HG03571 (cell line): ENCODE measurements around the gene IFNA16.
"Not testable (repeated sequence)": the region's sequence is repeated elsewhere in the genome, so short reads cannot be mapped to it uniquely, and the experiment has no call there.

Experiments
- ATAC-seq: cut with Tn5 transposase; IDR thresholded peaks from one replicate; pipeline ENCODE4 v1.9.1; 2021; ENCODE audit not compliant: unreplicated experiment

IFNA16 gene

DNA sequence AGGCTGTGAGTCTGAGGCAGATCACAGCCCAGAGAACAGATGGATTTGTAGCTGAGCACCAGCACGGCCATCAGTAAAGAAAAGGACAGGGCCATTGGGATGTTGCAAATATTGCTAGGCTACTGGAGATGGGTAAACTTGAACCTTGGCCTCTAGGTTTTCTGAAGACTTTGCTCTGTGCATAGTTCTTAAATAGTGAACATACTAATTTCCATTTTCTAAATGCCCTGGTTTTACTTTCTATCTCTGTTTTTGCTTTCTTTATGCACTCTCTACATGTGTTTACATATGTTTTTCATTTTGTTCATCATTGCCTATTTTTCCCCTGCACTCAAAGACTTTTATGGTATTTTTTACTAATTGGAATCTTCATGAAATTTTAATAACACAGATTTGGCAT lies at the start of gene IFNA16:
Gene IFNA16 (minus strand): TSS at position 101 of the 400 bp plus-strand sequence. CDS start 6 bp downstream, at position 95.
- ATAC-seq = not testable (repeated sequence)

GRCh38 chr9:21265421-21266189 lies 48.5 kb upstream of the IFNA16 start:
- peak; percentile 35 for ATAC-seq

DNA sequence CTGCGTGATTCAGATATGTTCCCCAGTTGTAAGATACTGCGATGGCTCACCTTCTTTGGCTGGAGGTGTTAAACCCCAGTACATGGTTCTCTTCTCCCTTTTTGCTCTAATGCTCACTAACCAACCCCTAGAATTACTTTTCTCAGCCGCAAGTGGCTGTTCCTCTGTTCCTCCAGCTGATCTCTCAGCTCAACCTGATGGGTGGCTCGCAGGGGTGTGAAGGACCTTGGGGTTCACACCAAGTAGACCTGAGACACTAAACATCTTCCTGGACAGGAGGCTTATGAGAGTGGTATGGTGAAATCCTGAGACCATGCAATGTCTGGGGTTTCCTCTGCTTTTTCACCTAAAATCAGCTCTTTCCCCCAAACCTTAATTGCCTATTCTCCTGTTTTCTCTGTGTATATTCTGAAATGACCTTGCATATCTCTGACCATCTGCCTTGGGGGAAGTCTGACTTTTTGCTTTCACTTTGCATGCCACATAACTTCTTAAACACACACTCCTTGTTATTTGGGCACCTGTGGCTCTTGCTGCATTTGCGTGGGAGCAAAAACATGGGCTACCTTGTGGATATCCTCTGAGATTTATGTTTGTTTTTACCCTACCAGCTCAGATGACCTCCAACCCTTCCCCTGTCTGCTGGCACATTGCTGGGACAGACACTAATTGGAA lies 38.6 kb upstream of the IFNA16 start:
- no peak for ATAC-seq

GRCh38 chr9:21252721-21253547 lies 35.8 kb upstream of the IFNA16 start:
- peak; percentile 60 for ATAC-seq

DNA sequence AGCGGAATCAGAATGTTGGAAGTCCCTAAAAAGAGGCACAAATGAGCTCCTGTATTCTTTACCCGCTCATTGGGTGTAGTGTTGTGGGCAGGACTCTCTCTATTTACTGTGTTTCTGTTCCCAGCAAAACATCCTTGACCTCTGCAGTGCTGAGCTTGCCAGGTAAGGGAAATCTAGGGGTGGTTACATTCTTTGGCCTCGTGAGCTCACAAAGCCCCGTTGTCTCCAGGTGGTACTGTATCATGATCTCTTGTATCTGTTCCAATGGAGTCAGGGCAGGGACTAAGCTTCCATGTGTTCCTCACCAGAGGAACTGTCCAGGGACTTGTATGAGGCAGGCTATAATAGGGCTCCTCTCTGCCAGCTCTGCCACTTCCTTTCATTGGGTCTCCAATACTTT lies 34.5 kb upstream of the IFNA16 start:
- ATAC-seq = no peak

DNA sequence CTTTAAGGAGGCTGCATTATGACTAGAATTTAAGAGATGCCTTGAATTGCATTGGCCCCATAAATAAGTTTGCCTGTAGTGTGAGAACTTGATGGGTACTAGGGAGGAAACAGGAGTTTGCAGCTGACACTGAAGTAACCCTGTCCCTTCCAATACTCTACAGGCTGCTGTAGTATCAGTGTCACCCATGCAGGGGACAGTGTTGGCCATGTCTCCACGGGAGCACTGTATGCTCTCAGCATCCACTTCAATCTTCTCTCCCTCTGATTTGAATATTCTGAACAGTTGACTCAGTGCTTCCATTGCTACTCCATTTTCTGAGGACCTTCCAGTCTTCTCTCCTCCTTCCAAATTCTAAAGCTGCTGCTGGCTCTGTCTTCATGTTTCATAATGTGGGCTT lies 34.1 kb upstream of the IFNA16 start:
- ATAC-seq = no peak

GRCh38 chr9:21244836-21245235 lies 27.7 kb upstream of the IFNA16 start:
- no peak for ATAC-seq

DNA sequence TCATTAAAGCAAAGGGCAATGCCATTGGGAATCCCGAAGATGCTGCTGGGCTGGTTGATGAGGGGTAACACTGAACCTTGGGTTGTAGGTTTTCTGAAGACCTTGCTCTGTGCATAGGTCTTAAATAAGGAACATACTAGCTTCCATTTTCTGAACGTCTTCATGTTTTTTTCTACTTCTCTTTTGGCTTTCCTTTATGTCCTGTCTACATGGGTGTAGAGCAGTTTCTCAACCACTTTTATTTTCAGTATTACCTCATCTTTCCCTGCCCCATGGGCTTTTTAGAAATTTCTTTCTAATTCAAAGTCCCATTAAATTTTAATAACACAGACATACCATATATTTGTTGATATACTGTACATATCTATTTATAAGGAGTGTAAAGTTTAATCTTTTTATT lies 22.8 kb upstream of the IFNA16 start, which contains the start of gene IFNA14:
Gene IFNA14 (minus strand): TSS at position 95 of the 400 bp plus-strand sequence. CDS start 70 bp downstream, at position 25.
- no peak for ATAC-seq

DNA sequence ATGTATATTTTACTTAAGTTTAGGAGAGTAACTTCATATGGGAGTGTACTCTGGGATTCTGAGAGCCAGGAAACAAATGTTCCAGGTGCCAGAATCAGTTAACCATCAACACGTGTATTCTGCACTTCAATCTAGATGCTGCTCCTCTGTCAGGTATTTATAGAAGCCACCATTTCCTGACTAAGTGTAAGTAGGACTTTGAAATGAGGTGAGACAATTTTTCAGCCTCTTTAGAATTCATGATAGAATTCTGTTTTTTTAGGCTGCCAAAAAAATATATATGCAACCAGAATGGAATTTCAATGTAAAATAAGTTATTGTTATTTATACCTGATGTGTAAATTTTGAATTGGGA lies 19.2 kb upstream of the IFNA16 start:
- ATAC-seq = peak; percentile 35

DNA sequence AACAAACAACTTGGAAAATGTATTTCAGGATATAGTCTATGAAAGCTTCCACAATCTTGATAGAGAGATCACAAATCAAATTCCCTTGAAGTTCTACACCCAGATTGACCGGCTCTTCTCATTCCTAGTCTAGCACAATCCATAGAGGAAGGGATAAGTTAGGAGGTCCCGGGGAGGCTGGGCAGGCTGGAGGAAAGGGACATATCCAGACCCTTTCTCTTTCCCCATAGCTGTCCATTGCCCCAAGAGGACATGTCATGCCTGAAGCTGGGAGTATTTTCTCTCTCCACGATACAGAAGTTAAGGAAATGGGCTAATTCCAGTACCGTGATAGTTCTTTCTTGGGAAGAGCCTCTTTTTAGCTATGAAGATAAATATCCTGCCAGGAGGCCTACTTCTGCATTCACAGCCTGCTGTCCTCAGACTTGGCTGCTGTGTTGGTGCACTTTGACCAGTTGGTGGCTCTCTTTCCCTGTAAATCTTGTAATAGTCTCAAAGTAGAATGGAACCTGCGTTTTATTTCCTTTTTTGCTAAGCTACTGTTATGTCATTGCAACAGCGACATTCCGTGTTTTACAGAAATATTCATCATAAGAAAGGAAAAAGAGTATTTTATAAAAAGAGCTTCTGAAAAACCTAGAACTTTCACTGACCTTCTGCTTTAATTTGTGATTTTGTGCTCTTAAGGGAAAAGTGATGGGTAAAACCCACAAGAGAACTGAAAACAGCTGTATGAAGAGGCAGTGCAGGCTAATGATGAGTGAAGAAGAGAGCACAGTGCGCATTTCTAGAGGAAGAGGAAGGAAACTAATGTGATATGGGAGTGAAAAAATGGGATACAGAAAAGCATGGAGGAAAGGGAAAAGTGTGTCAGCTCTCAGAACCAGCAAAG lies 18.6 kb upstream of the IFNA16 start:
- peak; percentile 79 for ATAC-seq

DNA sequence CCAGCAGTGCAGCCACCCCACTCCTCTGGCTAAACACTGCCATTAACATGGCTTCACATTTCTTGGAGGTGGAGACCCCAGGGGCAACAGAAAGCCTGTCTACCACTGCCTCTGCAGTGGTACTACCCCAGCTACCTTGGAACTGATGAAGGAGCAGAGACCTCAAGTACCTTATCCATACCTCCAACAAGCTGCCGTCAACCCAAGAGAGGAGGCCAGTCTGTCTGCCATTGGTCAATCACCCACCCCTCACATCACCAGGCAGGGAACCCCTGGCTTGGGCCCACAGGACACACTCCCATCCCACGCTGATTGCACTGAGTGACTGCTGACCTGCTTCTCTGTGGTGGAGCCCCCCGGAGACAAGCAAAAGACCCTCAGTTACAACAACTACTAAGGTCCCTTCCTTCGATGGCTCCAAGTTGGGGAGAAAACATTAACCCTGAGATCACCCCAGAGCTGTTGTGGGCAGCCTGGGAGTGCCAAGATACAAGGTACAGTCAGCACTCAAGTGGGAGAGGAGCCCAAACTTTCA lies 17.1 kb upstream of the IFNA16 start:
- no peak for ATAC-seq

- no peak for ATAC-seq
Measured at GRCh38 chr9:21233258-21233657, 16.1 kb upstream of the IFNA16 start.

GRCh38 chr9:21228122-21228521 lies 11.0 kb upstream of the IFNA16 start, which contains the start of gene IFNA17:
Gene IFNA17, minus strand, starts transcription at chr9:21228222. Its CDS starts 49 bp downstream, at chr9:21228173.
- no peak for ATAC-seq

DNA sequence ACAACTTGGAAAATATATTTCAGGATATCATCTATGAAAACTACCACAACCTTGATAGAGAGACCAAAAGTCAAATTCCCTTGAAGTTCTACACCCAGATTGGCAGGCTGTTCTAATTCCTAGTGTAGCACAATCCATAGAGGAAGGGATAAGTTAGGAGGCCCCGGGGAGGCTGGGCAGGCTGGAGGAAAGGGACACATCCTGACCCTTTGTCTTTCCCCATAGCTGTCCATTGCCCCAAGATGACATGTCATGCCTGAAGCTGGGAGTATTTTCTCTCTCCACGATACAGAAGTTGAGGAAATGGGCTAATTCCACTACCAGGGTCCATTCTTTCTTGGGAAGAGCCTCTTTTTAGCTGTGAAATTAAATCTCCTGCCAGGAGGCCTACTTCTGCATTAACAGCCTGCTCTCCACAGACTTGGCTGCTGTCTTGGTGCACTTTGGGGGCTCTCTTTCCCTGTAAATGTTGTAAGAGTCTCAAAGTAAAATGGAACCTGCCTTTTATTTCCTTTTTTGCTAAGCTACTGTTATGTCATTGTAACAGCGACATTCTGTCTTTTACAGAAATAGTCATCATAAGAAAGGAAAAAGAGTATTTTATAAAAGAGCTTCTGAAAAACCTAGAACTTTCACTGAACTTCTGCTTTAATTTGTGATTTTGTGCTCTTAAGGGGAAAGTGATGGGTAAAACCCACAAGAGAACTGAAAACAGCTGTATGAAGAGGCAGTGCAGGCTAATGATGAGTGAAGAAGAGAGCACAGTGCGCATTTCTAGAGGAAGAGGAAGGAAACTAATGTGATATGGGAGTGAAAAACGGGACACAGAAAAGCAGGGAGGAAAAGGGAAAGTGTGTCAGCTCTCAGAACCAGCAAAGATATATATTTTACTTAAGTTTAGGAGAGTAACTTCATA lies 3.4 kb downstream of the IFNA16 start:
- ATAC-seq = not testable (repeated sequence)

GRCh38 chr9:21212160-21212559 lies 5.0 kb downstream of the IFNA16 start:
- not testable (repeated sequence) for ATAC-seq

- not testable (repeated sequence) for ATAC-seq
Measured at GRCh38 chr9:21210782-21211181, 6.3 kb downstream of the IFNA16 start.

- ATAC-seq = no peak
Measured at GRCh38 chr9:21210311-21210710, 6.8 kb downstream of the IFNA16 start.

GRCh38 chr9:21207043-21207442 lies 10.1 kb downstream of the IFNA16 start, which contains the start of gene IFNA10:
Gene IFNA10, minus strand, starts transcription at chr9:21207143. Its CDS starts 46 bp downstream, at chr9:21207097.
- not testable (repeated sequence) for ATAC-seq

DNA sequence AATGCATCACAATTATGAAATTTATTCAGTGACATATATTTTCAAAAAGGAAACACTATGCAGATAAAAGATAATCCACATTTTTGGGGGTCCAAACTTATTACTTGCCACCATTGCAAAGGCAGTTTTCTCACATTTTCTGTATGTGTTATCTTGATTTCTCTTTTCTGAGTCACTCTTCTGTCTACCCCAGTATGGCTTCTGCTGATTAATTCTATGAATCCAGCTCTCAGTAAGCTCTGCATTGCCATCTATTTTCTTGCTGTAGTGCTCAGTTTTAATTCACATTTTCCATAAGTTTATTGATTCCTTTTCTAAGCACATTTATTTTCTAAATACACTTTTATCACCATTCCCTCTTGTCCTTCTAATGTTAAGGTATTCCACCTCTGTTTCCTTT lies 11.9 kb downstream of the IFNA16 start:
- no peak for ATAC-seq
